Measurements from ENCODE around the gene GNLY.

GNLY gene

DNA sequence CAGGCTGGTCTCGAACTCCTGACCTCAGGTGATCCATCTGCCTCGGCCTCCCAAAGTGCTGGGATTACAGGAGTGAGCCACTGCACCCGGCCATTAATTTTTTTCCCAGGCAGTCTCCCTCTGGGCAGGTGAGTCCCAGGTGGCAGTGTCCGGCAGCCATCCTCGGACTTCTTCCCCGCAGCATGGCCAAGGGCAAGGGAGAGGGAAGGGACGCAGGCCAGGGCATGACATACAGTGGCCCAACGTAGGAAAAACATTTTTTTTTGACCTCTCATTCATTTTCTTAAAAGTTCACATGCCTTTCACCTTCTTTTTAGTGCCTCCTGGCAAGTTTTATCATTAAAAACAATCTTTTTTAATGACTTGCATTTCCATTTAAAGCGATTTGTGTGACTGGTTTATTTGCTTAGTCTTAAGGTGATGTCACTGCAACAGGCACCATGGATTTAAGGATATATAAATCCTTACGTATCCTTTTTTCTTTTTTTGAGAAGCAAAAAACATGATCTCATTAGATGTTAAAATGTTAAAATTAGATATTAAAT lies 36.6 kb downstream of the GNLY start:
- DNase-seq = no peak

- DNase-seq = no peak
Observed at GRCh38 chr2:85731606-85732005, 37.4 kb downstream of the GNLY start.

GRCh38 chr2:85732467-85733120 lies 38.4 kb downstream of the GNLY start:
- DNase-seq = no peak

DNA sequence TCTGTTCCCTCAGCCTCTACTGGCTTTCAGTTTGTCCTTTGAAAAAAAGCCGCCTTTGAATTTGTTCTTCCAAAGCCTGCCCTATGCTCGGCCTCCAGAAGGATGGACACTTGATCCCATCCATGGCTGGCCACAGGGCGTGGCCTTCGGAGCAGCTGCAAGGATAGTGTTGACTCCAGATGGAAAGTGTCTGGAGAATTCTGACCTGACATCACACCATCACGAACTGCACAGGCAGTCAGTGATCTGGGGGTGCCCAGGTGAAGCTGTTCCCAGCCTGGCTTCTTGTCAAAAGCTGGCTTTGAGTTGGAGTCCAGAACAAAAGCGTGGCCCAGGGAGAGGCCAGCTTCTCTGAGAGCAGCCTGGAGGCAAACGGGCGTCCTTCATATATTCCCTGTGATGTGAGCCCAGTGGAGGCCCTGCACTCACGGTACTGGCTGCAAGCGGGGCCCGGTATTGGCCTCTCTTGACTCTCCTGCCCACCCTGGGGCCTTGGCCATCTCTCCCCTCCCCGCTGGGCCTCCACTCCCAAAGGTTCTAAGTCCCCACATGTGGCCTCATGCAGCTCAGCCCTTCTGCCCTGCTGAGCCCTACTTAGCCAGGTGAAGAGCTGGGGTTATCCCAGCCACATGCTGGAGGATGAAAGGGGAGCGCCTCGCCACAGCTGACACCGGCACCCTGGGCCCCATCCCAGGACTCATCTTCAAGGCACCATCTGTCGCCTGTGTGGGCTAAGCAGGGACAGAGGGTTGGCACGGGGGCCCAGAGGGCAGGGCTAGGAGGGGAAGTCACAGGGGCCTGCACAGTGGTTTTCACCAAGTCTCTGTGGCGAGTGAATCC lies 39.2 kb downstream of the GNLY start:
- peak; percentile 92 for DNase-seq

GRCh38 chr2:85734015-85734414 lies 39.9 kb downstream of the GNLY start:
- no peak for DNase-seq

GRCh38 chr2:85734942-85735608 lies 40.9 kb downstream of the GNLY start:
- DNase-seq = no peak

DNA sequence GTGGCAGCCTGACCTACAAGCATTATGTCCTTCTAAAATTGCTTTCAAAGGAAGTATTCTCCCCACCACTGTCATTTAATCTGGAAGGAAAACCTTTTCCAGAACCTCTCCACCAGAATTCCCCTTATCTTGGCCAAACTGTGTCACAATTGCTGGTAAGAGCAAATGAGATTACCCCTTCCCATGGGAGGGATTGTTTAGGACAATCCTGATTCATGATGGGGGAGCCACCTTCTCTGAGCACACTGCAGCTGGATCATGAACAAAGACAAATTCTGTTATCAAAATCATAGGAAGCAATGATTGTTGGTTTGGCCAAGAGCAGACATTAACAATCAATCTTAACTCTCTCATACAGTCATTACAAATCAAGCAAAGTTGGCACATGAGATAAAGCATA lies 41.5 kb downstream of the GNLY start:
- peak; percentile 87 for DNase-seq

DNA sequence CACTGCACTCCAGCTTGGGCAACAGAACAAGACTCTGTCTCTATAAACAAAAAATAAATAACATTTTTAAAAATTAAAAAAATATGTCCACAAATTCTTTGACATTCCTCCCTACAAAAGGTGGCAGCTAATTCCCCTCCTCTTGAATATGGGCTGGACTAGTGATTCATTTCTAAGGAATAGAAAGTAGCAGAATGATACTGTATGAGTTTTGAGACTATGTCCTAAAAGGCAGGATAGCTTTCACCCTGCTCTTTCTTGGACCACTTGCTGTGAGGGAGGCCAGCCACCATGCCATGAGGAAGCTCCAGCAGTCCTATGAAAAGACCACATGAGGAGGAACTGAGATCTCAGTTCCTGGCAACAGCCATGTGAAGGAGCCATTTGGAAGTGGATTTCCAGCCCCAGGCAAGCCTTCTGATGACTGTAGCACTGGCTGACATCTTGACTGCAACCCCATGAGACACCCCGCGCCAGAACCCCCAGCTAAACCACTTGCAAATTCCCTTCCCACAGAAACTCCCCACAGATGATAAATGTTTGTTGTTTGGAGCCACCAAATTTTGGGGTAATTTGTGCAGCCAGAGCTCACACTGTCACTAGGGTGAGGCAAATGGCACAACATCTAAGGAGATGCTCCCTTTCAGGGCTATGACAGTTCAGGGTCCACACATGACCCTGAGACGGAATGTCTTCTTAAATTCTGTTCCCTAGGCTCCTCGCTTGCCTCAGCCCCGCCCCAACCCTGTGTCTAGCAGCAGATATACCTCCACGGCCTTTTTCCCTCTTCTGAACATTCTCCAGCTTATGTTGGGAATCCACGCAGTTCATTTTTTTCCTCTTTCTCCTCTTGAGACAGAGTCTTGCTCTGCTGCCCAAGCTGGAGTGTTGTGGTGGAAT lies 42.5 kb downstream of the GNLY start:
- DNase-seq = no peak

GRCh38 chr2:85737481-85737880 lies 43.3 kb downstream of the GNLY start:
- no peak for DNase-seq

DNA sequence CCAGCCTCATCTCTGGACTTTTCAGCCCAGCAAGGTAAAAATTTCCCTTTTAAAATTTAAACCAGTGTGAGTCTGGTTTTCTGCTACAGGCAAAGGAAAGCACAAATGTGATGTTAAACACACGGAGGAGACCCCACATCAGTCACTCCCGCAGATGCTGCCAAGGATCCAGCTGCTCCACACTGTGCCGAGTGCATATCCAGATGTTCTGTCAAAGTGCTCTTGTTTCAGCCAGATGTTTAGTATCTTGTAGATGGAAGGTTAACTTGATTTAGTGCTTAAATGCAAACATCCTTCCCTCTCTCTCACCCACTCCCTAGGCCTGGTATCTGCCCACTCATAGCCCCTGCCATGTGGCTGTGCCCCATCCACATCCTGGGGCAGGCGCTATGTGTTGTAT lies 43.8 kb downstream of the GNLY start:
- no peak for DNase-seq

GRCh38 chr2:85740193-85740592 lies 46.0 kb downstream of the GNLY start:
- no peak for DNase-seq

- no peak for DNase-seq
Observed at GRCh38 chr2:85741211-85741832, 47.2 kb downstream of the GNLY start.

GRCh38 chr2:85741833-85742455 lies 47.8 kb downstream of the GNLY start:
- DNase-seq = peak; percentile 94

DNA sequence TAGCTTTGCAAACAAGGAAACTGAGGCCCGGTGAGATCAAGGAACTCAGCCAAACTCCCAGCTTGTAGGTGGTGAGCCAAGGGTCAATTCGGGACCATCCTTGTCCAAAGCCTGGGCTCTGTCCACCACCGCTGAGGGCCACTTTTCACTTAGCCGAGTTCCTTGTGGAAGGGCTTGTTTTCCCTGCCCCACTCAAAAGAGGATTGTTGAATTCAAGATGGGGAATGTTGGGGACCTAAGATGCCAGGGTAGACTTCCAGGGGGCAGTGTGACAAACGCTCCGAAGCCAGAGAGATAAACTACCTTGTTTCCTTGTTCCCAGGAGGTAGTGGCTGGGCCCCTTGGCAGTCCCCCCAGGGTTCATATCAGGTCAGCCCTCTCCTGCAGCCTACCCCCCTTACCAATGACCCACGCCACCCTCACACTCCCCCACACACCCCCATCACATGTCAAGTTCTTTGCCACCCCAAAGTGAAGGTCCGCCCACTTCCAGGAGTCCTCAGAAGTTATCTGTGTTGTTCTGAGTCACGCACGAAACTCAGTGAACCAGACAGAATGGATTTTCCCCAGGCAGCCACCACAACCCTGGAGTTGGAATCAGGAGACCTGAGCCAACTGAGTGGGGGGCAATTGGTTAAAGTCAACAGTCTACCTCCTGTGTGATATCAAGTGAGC lies 49.3 kb downstream of the GNLY start:
- no peak for DNase-seq

GRCh38 chr2:85744055-85744454 lies 49.9 kb downstream of the GNLY start:
- DNase-seq = no peak

DNA sequence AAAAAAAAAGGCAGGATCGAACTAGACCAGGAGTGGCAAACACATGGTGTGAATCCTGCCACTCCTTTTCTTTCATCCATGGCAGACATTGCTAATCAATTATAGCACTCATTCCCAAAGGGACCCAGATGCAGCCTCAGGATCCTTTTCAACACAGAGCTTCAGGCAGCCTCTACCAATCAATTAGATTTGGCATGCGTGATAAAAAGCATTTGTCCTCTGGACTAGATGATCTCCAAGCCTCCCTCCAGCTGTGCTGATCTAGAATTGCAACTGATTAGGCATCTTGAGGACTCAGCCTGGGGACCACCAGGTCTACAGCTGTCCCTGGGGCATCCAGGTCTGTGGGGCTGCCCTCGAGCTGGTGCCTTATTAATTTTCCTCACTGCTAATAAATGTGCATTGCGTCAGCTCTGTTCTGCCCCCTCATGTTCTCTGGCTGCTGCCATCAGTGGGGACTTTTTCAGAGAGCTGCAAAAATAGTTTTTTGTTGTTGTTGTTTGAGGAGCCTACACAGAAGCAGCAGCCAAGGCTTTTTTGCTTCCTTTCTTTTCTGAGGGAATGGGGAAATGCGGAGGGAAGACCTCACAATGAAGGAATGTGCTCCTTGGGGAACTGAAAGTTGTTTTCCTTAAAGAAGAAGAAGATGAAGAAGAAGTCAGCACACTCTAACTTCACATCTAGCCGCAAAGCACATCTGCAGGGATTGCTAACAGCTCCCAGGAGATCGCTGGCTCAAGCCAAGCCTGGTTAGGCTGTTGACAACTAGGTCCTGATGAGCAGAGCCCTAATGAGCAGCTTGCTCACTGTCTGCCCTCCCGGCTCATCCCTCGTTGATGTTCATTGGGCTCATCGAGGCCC lies 50.8 kb downstream of the GNLY start:
- peak; percentile 88 for DNase-seq

- DNase-seq = no peak
Observed at GRCh38 chr2:85745619-85746018, 51.5 kb downstream of the GNLY start.

GRCh38 chr2:85746321-85747004 lies 52.3 kb downstream of the GNLY start:
- no peak for DNase-seq

- no peak for DNase-seq
Observed at GRCh38 chr2:85747441-85747840, 53.3 kb downstream of the GNLY start.

Measured in NCI-H82 (cell line).